ENCODE data around the gene RALGDS. TPM values are rescaled to one million over a fixed set of nuclear protein-coding genes. Genes with fewer than 3 reads are reported as not detected.

RALGDS gene
- total RNA-seq, 1 experiment from 2014 or later, result 13.7 TPM

DNA sequence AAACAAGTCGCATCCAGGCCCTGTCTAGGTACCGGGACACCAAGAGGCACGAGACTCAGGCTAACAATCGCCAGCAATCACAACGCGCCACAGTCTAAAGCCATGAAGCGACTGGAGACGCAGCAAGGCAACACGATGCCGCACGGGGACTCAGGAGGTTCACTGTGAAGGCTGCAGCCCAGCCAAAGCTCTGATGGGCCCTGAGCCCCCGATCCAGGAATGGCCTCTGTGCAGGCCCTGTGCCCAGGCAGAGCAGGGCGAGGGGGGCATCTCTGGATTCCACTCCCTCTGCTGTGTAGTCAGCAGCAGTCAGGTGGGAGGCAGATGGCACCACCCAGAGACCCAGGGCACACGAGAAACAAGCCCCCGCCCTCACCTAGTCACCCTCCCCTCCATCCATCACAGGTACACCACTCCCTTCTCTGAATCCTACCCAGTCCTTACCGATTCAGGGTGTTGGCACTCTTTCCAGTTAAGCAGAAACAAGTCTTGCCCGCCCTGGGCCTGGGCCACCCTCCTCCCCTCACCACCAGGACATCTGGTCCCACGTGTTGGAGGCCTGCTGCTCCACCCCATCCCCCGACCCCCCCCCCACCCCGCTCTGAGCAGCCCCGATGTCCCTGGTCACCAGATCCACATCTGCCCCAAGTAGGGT, 1.1 kb downstream of the RALGDS start:
- DNase-seq, result no peak
- peaks cover 14% of the 10 kb centered on the region for H3K4me1 Mint-ChIP-seq (ENCODE audit: low read depth, unreplicated experiment)
- no peak overlapping the region for H3K27ac Mint-ChIP-seq (ENCODE audit: unreplicated experiment)
- H3K36me3 Mint-ChIP-seq (ENCODE audit: insufficient read depth, unreplicated experiment), result peaks cover 8% of the 10 kb centered on the region
- H3K4me3 Mint-ChIP-seq (ENCODE audit: low read depth, unreplicated experiment), result peak overlapping the region; percentile 63
- BruUV-seq (replicated peaks), result no TSS peak
- no peaks in the 10 kb centered on the region for H3K9me3 Mint-ChIP-seq (ENCODE audit: low read depth, unreplicated experiment)
- TF ChIP-seq, protein P1, sequence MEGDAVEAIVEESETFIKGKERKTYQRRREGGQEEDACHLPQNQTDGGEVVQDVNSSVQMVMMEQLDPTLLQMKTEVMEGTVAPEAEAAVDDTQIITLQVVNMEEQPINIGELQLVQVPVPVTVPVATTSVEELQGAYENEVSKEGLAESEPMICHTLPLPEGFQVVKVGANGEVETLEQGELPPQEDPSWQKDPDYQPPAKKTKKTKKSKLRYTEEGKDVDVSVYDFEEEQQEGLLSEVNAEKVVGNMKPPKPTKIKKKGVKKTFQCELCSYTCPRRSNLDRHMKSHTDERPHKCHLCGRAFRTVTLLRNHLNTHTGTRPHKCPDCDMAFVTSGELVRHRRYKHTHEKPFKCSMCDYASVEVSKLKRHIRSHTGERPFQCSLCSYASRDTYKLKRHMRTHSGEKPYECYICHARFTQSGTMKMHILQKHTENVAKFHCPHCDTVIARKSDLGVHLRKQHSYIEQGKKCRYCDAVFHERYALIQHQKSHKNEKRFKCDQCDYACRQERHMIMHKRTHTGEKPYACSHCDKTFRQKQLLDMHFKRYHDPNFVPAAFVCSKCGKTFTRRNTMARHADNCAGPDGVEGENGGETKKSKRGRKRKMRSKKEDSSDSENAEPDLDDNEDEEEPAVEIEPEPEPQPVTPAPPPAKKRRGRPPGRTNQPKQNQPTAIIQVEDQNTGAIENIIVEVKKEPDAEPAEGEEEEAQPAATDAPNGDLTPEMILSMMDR (IDR thresholded peaks at IDR 0.05; ENCODE audit: unreplicated experiment), result no peak
- CTCF ChIA-PET, result no interaction called here
- intact Hi-C loops (cut with micrococcal nuclease; ENCODE audit: unreplicated experiment), result no loop called here
- no peaks in the 10 kb centered on the region for H3K27me3 Mint-ChIP-seq (ENCODE audit: unreplicated experiment)

DNA sequence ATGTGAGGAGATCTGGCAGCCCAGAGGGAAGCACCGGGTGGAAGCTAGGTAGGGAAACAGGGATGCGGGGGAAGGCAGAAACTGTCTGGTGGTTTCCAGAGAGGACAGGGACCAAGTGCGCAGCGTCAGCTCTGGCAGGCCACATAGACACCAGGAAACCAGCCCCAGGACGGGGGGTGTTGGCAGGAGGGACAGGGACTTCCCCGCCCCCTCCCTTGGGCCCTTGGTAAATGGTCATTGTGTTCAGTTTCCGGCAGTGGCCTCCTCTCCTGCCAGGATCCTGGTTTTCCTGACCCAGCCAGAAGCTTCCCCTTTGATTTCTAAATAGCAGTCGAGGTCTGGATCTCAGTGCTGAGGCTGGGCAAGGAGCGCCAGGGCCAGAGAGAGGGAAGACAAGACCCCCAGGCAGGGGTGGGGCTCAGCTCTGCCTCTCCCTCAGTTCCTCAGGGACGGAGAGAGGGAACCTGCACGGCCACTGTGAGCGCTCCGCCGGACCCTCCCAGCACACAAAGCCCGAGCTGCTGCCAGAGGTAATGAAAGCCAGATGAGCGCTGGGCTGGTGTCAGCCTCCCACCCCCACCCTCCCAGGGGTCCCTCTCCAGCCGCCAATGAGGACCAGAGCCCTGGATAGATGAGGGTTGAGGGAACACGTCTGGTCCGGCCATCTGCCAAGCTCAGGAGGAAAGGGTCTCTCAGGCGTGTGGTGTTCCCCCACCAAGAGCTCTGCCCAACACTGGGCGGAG, 1.8 kb downstream of the RALGDS start:
- BruUV-seq (replicated peaks), result TSS peak; percentile 46
- H3K27me3 Mint-ChIP-seq (ENCODE audit: unreplicated experiment), result no peaks in the 10 kb centered on the region
- intact Hi-C loops (cut with micrococcal nuclease; ENCODE audit: unreplicated experiment), result no loop called here
- H3K27ac Mint-ChIP-seq (ENCODE audit: unreplicated experiment), result no peak overlapping the region
- H3K9me3 Mint-ChIP-seq (ENCODE audit: low read depth, unreplicated experiment), result no peaks in the 10 kb centered on the region
- peaks cover 8% of the 10 kb centered on the region for H3K36me3 Mint-ChIP-seq (ENCODE audit: insufficient read depth, unreplicated experiment)
- TF ChIP-seq, protein P1 (IDR thresholded peaks at IDR 0.05; ENCODE audit: unreplicated experiment), result no peak
- DNase-seq, result no peak
- peaks cover 11% of the 10 kb centered on the region for H3K4me1 Mint-ChIP-seq (ENCODE audit: low read depth, unreplicated experiment)
- CTCF ChIA-PET, result interaction anchor here (1.8 kb wide), 1 partner anchor 25 kb away, joined by 8 read pairs; no protein-coding TSS in a partner anchor
- H3K4me3 Mint-ChIP-seq (ENCODE audit: low read depth, unreplicated experiment), result no peak overlapping the region

DNA sequence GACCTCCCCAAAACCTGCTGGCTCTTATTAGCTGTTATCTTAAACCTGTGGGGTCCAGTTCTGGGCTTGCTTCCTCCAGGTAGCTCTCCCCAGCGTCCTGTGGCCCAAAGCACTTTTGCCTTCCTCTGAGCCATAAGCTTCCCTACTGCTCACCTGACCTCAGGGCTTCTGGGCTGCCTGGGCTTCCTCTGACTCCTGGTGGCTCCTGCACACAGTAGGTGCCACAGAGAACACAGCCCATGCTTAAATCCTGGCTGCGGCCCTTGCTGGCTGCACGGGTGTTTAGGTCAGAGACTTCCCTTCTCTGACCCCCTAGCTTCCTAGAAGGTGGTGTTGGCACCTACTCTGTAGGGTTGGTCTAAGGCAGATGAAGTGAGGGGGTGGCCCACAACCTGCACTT, 2.5 kb downstream of the RALGDS start:
- H3K4me1 Mint-ChIP-seq (ENCODE audit: low read depth, unreplicated experiment), result peaks cover 4% of the 10 kb centered on the region
- H3K27ac Mint-ChIP-seq (ENCODE audit: unreplicated experiment), result no peak overlapping the region
- CTCF ChIA-PET, result interaction anchor here (1.1 to 1.8 kb wide), 2 partner anchors 17 to 26 kb away, joined by 3 to 8 read pairs; no protein-coding TSS in a partner anchor
- H3K4me3 Mint-ChIP-seq (ENCODE audit: low read depth, unreplicated experiment), result no peak overlapping the region
- peaks cover 8% of the 10 kb centered on the region for H3K36me3 Mint-ChIP-seq (ENCODE audit: insufficient read depth, unreplicated experiment)
- intact Hi-C loops (cut with micrococcal nuclease; ENCODE audit: unreplicated experiment), result no loop called here
- TF ChIP-seq, protein P1 (IDR thresholded peaks at IDR 0.05; ENCODE audit: unreplicated experiment), result no peak
- DNase-seq, result no peak
- no TSS peak for BruUV-seq (replicated peaks)
- no peaks in the 10 kb centered on the region for H3K27me3 Mint-ChIP-seq (ENCODE audit: unreplicated experiment)
- no peaks in the 10 kb centered on the region for H3K9me3 Mint-ChIP-seq (ENCODE audit: low read depth, unreplicated experiment)

DNA sequence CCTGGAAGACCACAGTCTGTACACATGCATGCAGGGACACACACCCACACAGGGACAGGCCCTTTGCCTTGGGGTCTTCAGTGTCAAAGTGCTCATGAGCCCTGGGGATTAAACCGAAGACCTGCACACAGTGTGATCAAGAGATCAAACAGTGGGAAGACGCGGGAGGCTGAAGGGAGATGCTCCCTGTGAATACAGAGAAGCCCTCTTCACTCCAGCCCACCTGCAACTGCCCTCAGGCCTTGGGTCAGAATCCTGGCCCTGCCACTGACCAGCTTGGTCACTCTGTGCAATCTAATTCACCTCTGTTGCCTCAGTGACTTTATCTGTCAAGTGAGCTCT, 2.9 kb downstream of the RALGDS start:
- H3K4me1 Mint-ChIP-seq (ENCODE audit: low read depth, unreplicated experiment), result peaks cover under 1% of the 10 kb centered on the region
- H3K27ac Mint-ChIP-seq (ENCODE audit: unreplicated experiment), result no peak overlapping the region
- no peaks in the 10 kb centered on the region for H3K27me3 Mint-ChIP-seq (ENCODE audit: unreplicated experiment)
- TF ChIP-seq, protein P1 (IDR thresholded peaks at IDR 0.05; ENCODE audit: unreplicated experiment), result no peak
- intact Hi-C loops (cut with micrococcal nuclease; ENCODE audit: unreplicated experiment), result no loop called here
- CTCF ChIA-PET, result interaction anchor here (1.1 to 1.8 kb wide), 2 partner anchors 17 to 26 kb away, joined by 3 to 8 read pairs; no protein-coding TSS in a partner anchor
- peaks cover 8% of the 10 kb centered on the region for H3K36me3 Mint-ChIP-seq (ENCODE audit: insufficient read depth, unreplicated experiment)
- no peak for DNase-seq
- H3K4me3 Mint-ChIP-seq (ENCODE audit: low read depth, unreplicated experiment), result no peak overlapping the region
- BruUV-seq (replicated peaks), result no TSS peak
- no peaks in the 10 kb centered on the region for H3K9me3 Mint-ChIP-seq (ENCODE audit: low read depth, unreplicated experiment)
